Natural killer cell treated with Interleukin-12 subunit alpha and Interleukin-12 subunit beta and Interleukin-15 and Interleukin-18, amount 100 ng/mL, for 72 hours (primary cell): ENCODE results near the gene C17orf50. TPM values are rescaled to one million over a fixed set of nuclear protein-coding genes. Genes with fewer than 3 reads are reported as not detected.

Experiments used
- ATAC-seq, 2 donors: fragments of 150-1000 bp; cut with Tn5 transposase in 1 of 2; sonication (Bioruptor Pico), chemical (Tn5 transposase) in 1 of 2; 2 replicates each; pipeline ENCODE4 v1.10.0; 2021
- DNase-seq: peaks from one replicate; pipeline ENCODE4 v3.0.0; 2022; ENCODE audit warnings: low spot score
- H3K27ac Mint-ChIP-seq, 2 donors: 1 replicate in 1 of 2; 2 replicates in 1 of 2; pipeline ENCODE4 v1.8.0; 2022; ENCODE audit warnings: mixed read lengths in 2 of 2, mild to moderate bottlenecking in 1 of 2, moderate library complexity in 1 of 2
- H3K27me3 Mint-ChIP-seq, 2 donors: 1 replicate in 1 of 2; 2 replicates in 1 of 2; pipeline ENCODE4 v1.8.0; 2022; ENCODE audit warnings: mixed read lengths in 2 of 2
- H3K36me3 Mint-ChIP-seq: one replicate; pipeline ENCODE4 v1.8.0; 2022; ENCODE audit warnings: mixed read lengths
- H3K4me1 Mint-ChIP-seq, 2 donors: 1 replicate in 1 of 2; 2 replicates in 1 of 2; pipeline ENCODE4 v1.8.0; 2022; ENCODE audit warnings: low read depth in 2 of 2, mixed read lengths in 2 of 2, mild to moderate bottlenecking in 1 of 2
- H3K4me3 Mint-ChIP-seq: one replicate; pipeline ENCODE4 v1.8.0; 2022; ENCODE audit warnings: mixed read lengths
- H3K9me3 Mint-ChIP-seq: 2 replicates; pipeline ENCODE4 v1.8.0; 2022; ENCODE audit warnings: mixed read lengths
- total RNA-seq, 2 donors: library from RNA; stranded (reverse); gene quantifications; one replicate each; pipeline ENCODE4 v1.2.3, GENCODE V29; 2022

C17orf50 gene
- total RNA-seq, 2 donors from 2014 or later: not detected

DNA sequence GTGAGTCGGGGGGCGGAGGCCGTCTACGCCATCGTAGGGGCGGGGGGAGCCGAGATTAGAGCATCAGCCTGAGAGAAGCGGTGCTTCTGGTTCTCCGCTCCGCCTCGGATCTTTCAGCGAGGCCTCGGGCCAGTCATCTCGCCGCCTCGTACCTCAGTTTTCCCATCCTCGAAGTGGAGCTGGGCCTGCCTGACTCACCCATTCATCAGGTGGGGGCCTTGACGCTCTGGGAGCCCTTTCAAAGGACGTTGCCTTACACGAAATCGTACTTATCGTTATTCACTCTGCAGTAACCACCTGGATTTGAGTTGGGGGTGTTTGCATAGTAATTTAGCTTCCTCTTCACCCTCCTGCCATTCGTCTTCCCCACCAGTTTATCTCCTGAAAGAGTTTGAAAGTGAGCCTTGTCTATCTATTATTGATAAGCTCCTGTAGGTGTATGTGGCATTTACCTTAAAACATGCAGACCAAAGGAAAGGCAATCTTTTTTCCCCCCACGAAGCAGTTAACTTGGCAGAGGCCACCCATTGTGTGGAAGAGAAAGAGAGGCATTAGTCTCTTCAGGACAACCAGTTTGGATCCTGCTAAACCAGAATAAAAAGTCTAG, 49.3 kb downstream of the C17orf50 start:
- peak overlapping the region; percentile 95 for H3K4me3 Mint-ChIP-seq
- H3K27me3 Mint-ChIP-seq: no peaks in the 10 kb centered on the region
- peaks cover 41 to 56% of the 10 kb centered on the region in 2 donors for H3K4me1 Mint-ChIP-seq
- no peak for DNase-seq
- ATAC-seq: no peak
- H3K9me3 Mint-ChIP-seq: no peaks in the 10 kb centered on the region
- peak overlapping the region; percentile 94 to 95 for H3K27ac Mint-ChIP-seq
- H3K36me3 Mint-ChIP-seq: peaks cover 18% of the 10 kb centered on the region

DNA sequence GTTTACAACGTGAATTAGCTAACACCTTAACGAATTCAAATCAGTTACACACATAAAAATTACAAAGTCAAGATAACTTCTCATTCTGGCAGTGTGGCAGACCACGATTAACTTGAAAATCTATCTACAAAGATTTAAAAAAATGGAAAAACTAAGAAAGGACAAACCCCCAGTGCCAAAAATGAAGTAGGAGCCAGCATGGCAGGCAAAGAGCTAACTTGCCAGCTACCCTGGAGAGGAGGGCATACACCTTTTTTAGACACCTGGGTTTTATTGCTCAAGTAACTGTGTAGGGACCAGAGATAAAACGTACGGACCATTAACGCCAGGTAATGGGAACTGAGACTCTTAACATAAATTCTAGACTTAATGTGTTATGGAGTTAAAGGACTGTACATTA, 51.1 kb downstream of the C17orf50 start:
- Mint-ChIP-seq H3K27me3 (no peaks in the 10 kb centered on the region), H3K27ac (peak overlapping the region; percentile 21 to 95), H3K9me3 (no peaks in the 10 kb centered on the region), H3K4me3 (peak overlapping the region; percentile 28), H3K4me1 (peaks cover 44 to 63% of the 10 kb centered on the region in 2 donors), H3K36me3 (peaks cover 18% of the 10 kb centered on the region)
- ATAC-seq: no peak
- no peak for DNase-seq

DNA sequence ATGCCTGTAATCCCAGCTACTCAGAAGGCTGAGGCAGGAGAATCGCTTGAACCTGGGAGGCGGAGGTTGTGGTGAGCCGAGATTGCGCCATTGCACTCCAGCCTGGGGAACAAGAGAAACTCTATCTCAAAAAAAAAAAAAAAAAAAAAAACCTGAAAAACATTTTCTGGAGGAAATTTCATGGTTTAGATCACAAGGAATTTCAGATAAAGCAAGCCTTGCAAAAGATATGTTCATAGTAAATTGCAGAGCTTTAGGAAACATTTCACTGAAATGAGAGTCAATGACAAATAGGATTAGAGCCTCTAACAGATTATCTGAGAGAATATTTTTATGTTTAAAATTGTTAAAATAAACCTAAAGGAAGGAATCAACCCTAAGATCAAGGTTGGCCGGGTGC, 51.8 kb downstream of the C17orf50 start:
- peaks cover 18% of the 10 kb centered on the region for H3K36me3 Mint-ChIP-seq
- H3K4me3 Mint-ChIP-seq: no peak overlapping the region
- H3K27ac Mint-ChIP-seq: no peak overlapping the region
- no peaks in the 10 kb centered on the region for H3K9me3 Mint-ChIP-seq
- no peaks in the 10 kb centered on the region for H3K27me3 Mint-ChIP-seq
- ATAC-seq (no peak), DNase-seq (no peak)
- peaks cover 45 to 57% of the 10 kb centered on the region in 2 donors for H3K4me1 Mint-ChIP-seq

Other genes with a start within 250 kb of the C17orf50 start
- 10 to 100 TPM; 40.2 to 83.7 TPM for gene SLFN12L, start 223.2 kb upstream of the C17orf50 start, total RNA-seq
- gene SLFN14, start 200.1 kb upstream of the C17orf50 start, total RNA-seq: not detected
- gene PEX12, start 182.3 kb upstream of the C17orf50 start, total RNA-seq: 1 to 10 TPM; 3.5 to 4.5 TPM
- gene AP2B1, start 173.6 kb upstream of the C17orf50 start, total RNA-seq: 100 to 1,000 TPM; 158 to 171 TPM
- gene RASL10B, start 29.2 kb upstream of the C17orf50 start, total RNA-seq: under 1 TPM in 1 of 2 donors, not detected in 1; 0.14 TPM
- gene GAS2L2, start 7.6 kb upstream of the C17orf50 start, total RNA-seq: not detected
- not detected for gene MMP28, start 34.8 kb downstream of the C17orf50 start, total RNA-seq
- gene TAF15, start 48.6 kb downstream of the C17orf50 start, total RNA-seq: 100 to 1,000 TPM; 235 to 249 TPM
- 1 to 10 TPM in 1 of 2 donors, under 1 TPM in 1; 0.81 to 2.9 TPM for gene HEATR9, start 108.0 kb downstream of the C17orf50 start, total RNA-seq
- gene CCL5, start 119.5 kb downstream of the C17orf50 start, total RNA-seq: 100 to 1,000 TPM in 1 of 2 donors, 10 to 100 TPM in 1; 97.5 to 224 TPM
- gene RDM1, start 169.9 kb downstream of the C17orf50 start, total RNA-seq: 1 to 10 TPM; 1.3 to 3.5 TPM
- gene LYZL6, start 182.8 kb downstream of the C17orf50 start, total RNA-seq: not detected
- gene CCL16, start 220.6 kb downstream of the C17orf50 start, total RNA-seq: not detected
- gene CCL14, start 225.8 kb downstream of the C17orf50 start, total RNA-seq: not detected
- gene CCL15, start 240.7 kb downstream of the C17orf50 start, total RNA-seq: not detected